Neural cell (in vitro differentiated cells): ENCODE results near the gene PSMB10.

Experiments used
- CTCF ChIP-seq: fragments of 450-650 bp; IDR thresholded peaks from 2 replicates; pipeline ENCODE4 v1.5.1; 2014; ENCODE audit warnings: antibody characterized with exemption, mild to moderate bottlenecking, moderate library complexity; ENCODE audit not compliant: poor library complexity, severe bottlenecking
- EP300 ChIP-seq: fragments of 450-650 bp; conservative IDR thresholded peaks from 2 replicates; pipeline ENCODE4 v1.6.1; 2014; ENCODE audit warnings: antibody characterized with exemption, mild to moderate bottlenecking, moderate library complexity; ENCODE audit not compliant: poor library complexity, severe bottlenecking
- EZH2 ChIP-seq: fragments of 200-600, 300-800 bp; shearing (Covaris generic), sonication (generic); IDR thresholded peaks from 2 replicates; pipeline ENCODE4 v1.6.1; 2014; ENCODE audit warnings: antibody characterized with exemption, low read length, borderline replicate concordance, mild to moderate bottlenecking; ENCODE audit not compliant: insufficient read depth, poor library complexity, severe bottlenecking
- POLR2AphosphoS5 ChIP-seq: IDR thresholded peaks from 2 replicates; pipeline ENCODE4 v1.6.1; 2012
- RAD21 ChIP-seq: fragments of 450-650 bp; conservative IDR thresholded peaks from 2 replicates; pipeline ENCODE4 v1.6.1; 2014; ENCODE audit warnings: antibody characterized with exemption, mild to moderate bottlenecking, moderate library complexity
- SMC3 ChIP-seq: fragments of 450-650 bp; conservative IDR thresholded peaks from 2 replicates; pipeline ENCODE4 v1.6.1; 2014; ENCODE audit warnings: antibody characterized with exemption, mild to moderate bottlenecking, moderate library complexity; ENCODE audit not compliant: poor library complexity
- TAF1 ChIP-seq: IDR thresholded peaks from 2 replicates; pipeline ENCODE4 v1.6.1; 2012; ENCODE audit warnings: low read depth

GRCh38 chr16:67907397-67908180 lies 29.1 kb downstream of the PSMB10 start:
- TF ChIP-seq EP300, result no peak
- TF ChIP-seq RAD21, result no peak
- no peak for TF ChIP-seq EZH2
- TF ChIP-seq CTCF, result no peak
- TF ChIP-seq TAF1, result no peak
- TF ChIP-seq POLR2AphosphoS5, result no peak
- TF ChIP-seq SMC3, result no peak
